Neural cell (in vitro differentiated cells): Measurements from ENCODE around the gene EPS8L2. TPM values are rescaled to one million over a fixed set of nuclear protein-coding genes. Genes with fewer than 3 reads are reported as not detected.
A peak's percentile ranks its signal among the peaks of the same experiment; 100 is the strongest.

Source experiments
- H2AFZ ChIP-seq: fragments of 200-600, 300-800 bp; sonication (generic), shearing (Covaris generic); 2 replicates; pipeline ENCODE4 v1.6.0; 2014; ENCODE audit warnings: low read depth, mild to moderate bottlenecking, antibody characterized with exemption, low read length, moderate library complexity
- H3F3A ChIP-seq: fragments of 200-600 bp; shearing (Covaris generic); 2 replicates; pipeline ENCODE4 v1.6.1; 2016; ENCODE audit warnings: mild to moderate bottlenecking, moderate library complexity, mixed read lengths, antibody characterized with exemption, low read length; ENCODE audit not compliant: insufficient read depth, poor library complexity, severe bottlenecking
- H3K27ac ChIP-seq: fragments of 200-600, 300-800 bp; sonication (generic), shearing (Covaris generic); 2 replicates; pipeline ENCODE4 v1.5.1; 2014; ENCODE audit warnings: mild to moderate bottlenecking, low read length, moderate library complexity
- H3K27me3 ChIP-seq: fragments of 300-800, 200-600 bp; sonication (generic), shearing (Covaris generic); 2 replicates; pipeline ENCODE4 v1.6.0; 2014; ENCODE audit warnings: mild to moderate bottlenecking, low read depth, low read length, moderate library complexity; ENCODE audit not compliant: insufficient read depth
- H3K36me3 ChIP-seq: fragments of 300-800, 200-600 bp; sonication (generic), shearing (Covaris generic); 2 replicates; pipeline ENCODE4 v1.5.1; 2014; ENCODE audit warnings: mild to moderate bottlenecking, antibody characterized with exemption, low read length, moderate library complexity; ENCODE audit not compliant: insufficient read depth
- H3K4me2 ChIP-seq: fragments of 300-800, 200-600 bp; sonication (generic), shearing (Covaris generic); 2 replicates; pipeline ENCODE4 v1.6.0; 2014; ENCODE audit warnings: mild to moderate bottlenecking, low read length
- H3K4me3 ChIP-seq: fragments of 300-800, 200-600 bp; sonication (generic), shearing (Covaris generic); 2 replicates; pipeline ENCODE4 v1.5.1; 2014; ENCODE audit warnings: mild to moderate bottlenecking, low read length, moderate library complexity
- H3K79me2 ChIP-seq: fragments of 200-600 bp; shearing (Covaris generic); replicated peaks from 2 replicates; pipeline ENCODE4 v1.6.0; 2014; ENCODE audit warnings: mild to moderate bottlenecking, low read length, moderate library complexity; ENCODE audit not compliant: insufficient read depth
- H3K9ac ChIP-seq: fragments of 300-800, 200-600 bp; sonication (generic), shearing (Covaris generic); 2 replicates; pipeline ENCODE4 v1.6.1; 2016; ENCODE audit warnings: mild to moderate bottlenecking, low read length, mixed read lengths
- H3K9me2 ChIP-seq: fragments of 200-600 bp; shearing (Covaris generic); 2 replicates; pipeline ENCODE4 v1.6.1; 2016; ENCODE audit warnings: mild to moderate bottlenecking, low read length, mixed read lengths; ENCODE audit not compliant: insufficient read depth
- H3K9me3 ChIP-seq: fragments of 200-600, 300-800 bp; sonication (generic), shearing (Covaris generic); 2 replicates; pipeline ENCODE4 v1.6.1; 2016; ENCODE audit warnings: mild to moderate bottlenecking, mixed run types, low read length, moderate library complexity, mixed read lengths
- H4K20me1 ChIP-seq: fragments of 200-600 bp; shearing (Covaris generic); 2 replicates; pipeline ENCODE4 v1.6.1; 2016; ENCODE audit warnings: mild to moderate bottlenecking, mixed run types; ENCODE audit not compliant: insufficient read depth
- CTCF ChIP-seq: fragments of 450-650 bp; IDR thresholded peaks from 2 replicates; pipeline ENCODE4 v1.5.1; 2014; ENCODE audit warnings: antibody characterized with exemption, mild to moderate bottlenecking, moderate library complexity; ENCODE audit not compliant: poor library complexity, severe bottlenecking
- EP300 ChIP-seq: fragments of 450-650 bp; conservative IDR thresholded peaks from 2 replicates; pipeline ENCODE4 v1.6.1; 2014; ENCODE audit warnings: antibody characterized with exemption, mild to moderate bottlenecking, moderate library complexity; ENCODE audit not compliant: poor library complexity, severe bottlenecking
- EZH2 ChIP-seq: fragments of 200-600, 300-800 bp; shearing (Covaris generic), sonication (generic); IDR thresholded peaks from 2 replicates; pipeline ENCODE4 v1.6.1; 2014; ENCODE audit warnings: antibody characterized with exemption, low read length, borderline replicate concordance, mild to moderate bottlenecking; ENCODE audit not compliant: insufficient read depth, poor library complexity, severe bottlenecking
- MXI1 ChIP-seq: fragments of 450-650 bp; conservative IDR thresholded peaks from 2 replicates; pipeline ENCODE4 v1.6.1; 2014; ENCODE audit warnings: antibody characterized with exemption, mild to moderate bottlenecking; ENCODE audit not compliant: poor library complexity, severe bottlenecking
- POLR2AphosphoS5 ChIP-seq: IDR thresholded peaks from 2 replicates; pipeline ENCODE4 v1.6.1; 2012
- RAD21 ChIP-seq: fragments of 450-650 bp; conservative IDR thresholded peaks from 2 replicates; pipeline ENCODE4 v1.6.1; 2014; ENCODE audit warnings: antibody characterized with exemption, mild to moderate bottlenecking, moderate library complexity
- SMC3 ChIP-seq: fragments of 450-650 bp; conservative IDR thresholded peaks from 2 replicates; pipeline ENCODE4 v1.6.1; 2014; ENCODE audit warnings: antibody characterized with exemption, mild to moderate bottlenecking, moderate library complexity; ENCODE audit not compliant: poor library complexity
- TAF1 ChIP-seq: IDR thresholded peaks from 2 replicates; pipeline ENCODE4 v1.6.1; 2012; ENCODE audit warnings: low read depth
- polyA plus RNA-seq: library from polyadenylated mRNA; depleted of rRNA; stranded (reverse); fragments of >200 nt; gene quantifications from 2 replicates; pipeline ENCODE4 v1.2.3, GENCODE V29; 2014
- TF ChIP-seq, protein P1 (sequence below): IDR thresholded peaks from 2 replicates; pipeline ENCODE4 v1.6.1; 2012; ENCODE audit warnings: borderline replicate concordance

Gene EPS8L2
- polyA plus RNA-seq, 1 donor from 2014 or later: 7.5 TPM

DNA sequence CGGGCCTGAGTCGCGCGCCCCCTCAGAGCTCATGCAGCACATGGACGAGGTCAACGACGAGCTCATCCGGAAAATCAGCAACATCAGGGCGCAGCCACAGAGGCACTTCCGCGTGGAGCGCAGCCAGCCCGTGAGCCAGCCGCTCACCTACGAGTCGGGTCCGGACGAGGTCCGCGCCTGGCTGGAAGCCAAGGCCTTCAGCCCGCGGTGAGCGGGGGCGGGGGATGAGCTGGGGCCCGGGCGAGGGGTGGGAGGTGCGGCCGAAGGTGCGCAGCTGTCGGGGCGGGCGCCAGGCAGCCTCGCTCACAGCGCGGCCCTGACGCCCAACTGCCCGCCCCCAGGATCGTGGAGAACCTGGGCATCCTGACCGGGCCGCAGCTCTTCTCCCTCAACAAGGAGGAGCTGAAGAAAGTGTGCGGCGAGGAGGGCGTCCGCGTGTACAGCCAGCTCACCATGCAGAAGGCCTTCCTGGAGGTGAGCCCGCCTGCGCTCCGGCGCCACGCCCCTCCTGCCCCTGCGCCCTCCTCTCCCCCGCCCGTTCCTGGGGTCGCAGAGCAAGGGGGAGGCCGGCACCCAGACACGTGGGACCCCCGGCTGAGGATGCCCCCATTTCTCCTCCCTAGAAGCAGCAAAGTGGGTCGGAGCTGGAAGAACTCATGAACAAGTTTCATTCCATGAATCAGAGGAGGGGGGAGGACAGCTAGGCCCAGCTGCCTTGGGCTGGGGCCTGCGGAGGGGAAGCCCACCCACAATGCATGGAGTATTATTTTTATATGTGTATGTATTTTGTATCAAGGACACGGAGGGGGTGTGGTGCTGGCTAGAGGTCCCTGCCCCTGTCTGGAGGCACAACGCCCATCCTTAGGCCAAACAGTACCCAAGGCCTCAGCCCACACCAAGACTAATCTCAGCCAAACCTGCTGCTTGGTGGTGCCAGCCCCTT is 20.5 kb downstream of the EPS8L2 start:
- Histone ChIP-seq H3K27ac (no peak overlapping the region), H3K4me3 (peak overlapping the region; percentile 53), H3F3A (no peaks in the 10 kb centered on the region), H3K4me2 (no peak overlapping the region), H3K36me3 (no peaks in the 10 kb centered on the region), H4K20me1 (no peaks in the 10 kb centered on the region), H3K27me3 (peaks cover 38% of the 10 kb centered on the region), H3K79me2 (no peaks in the 10 kb centered on the region), H3K9me3 (no peaks in the 10 kb centered on the region), H3K9me2 (no peaks in the 10 kb centered on the region), H3K9ac (no peak overlapping the region), H2AFZ (no peak overlapping the region)
- TF ChIP-seq EZH2: no peak

DNA sequence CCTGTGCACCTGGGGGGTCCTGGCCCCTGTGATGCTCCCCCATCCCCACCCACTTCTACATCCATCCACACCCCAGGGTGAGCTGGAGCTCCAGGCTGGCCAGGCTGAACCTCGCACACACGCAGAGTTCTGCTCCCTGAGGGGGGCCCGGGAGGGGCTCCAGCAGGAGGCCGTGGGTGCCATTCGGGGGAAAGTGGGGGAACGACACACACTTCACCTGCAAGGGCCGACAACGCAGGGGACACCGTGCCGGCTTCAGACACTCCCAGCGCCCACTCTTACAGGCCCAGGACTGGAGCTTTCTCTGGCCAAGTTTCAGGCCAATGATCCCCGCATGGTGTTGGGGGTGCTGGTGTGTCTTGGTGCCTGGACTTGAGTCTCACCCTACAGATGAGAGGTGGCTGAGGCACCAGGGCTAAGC is 21.3 kb downstream of the EPS8L2 start:
- H3K79me2 ChIP-seq: no peaks in the 10 kb centered on the region
- no peaks in the 10 kb centered on the region for H3K9me2 ChIP-seq
- H4K20me1 ChIP-seq: no peaks in the 10 kb centered on the region
- H3K27me3 ChIP-seq: peaks cover 38% of the 10 kb centered on the region
- no peak overlapping the region for H3K4me3 ChIP-seq
- H3K4me2 ChIP-seq: no peak overlapping the region
- no peaks in the 10 kb centered on the region for H3K36me3 ChIP-seq
- H3K9ac ChIP-seq: no peak overlapping the region
- TF ChIP-seq, protein P1, sequence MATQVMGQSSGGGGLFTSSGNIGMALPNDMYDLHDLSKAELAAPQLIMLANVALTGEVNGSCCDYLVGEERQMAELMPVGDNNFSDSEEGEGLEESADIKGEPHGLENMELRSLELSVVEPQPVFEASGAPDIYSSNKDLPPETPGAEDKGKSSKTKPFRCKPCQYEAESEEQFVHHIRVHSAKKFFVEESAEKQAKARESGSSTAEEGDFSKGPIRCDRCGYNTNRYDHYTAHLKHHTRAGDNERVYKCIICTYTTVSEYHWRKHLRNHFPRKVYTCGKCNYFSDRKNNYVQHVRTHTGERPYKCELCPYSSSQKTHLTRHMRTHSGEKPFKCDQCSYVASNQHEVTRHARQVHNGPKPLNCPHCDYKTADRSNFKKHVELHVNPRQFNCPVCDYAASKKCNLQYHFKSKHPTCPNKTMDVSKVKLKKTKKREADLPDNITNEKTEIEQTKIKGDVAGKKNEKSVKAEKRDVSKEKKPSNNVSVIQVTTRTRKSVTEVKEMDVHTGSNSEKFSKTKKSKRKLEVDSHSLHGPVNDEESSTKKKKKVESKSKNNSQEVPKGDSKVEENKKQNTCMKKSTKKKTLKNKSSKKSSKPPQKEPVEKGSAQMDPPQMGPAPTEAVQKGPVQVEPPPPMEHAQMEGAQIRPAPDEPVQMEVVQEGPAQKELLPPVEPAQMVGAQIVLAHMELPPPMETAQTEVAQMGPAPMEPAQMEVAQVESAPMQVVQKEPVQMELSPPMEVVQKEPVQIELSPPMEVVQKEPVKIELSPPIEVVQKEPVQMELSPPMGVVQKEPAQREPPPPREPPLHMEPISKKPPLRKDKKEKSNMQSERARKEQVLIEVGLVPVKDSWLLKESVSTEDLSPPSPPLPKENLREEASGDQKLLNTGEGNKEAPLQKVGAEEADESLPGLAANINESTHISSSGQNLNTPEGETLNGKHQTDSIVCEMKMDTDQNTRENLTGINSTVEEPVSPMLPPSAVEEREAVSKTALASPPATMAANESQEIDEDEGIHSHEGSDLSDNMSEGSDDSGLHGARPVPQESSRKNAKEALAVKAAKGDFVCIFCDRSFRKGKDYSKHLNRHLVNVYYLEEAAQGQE: no peak
- TF ChIP-seq RAD21: no peak
- no peak for TF ChIP-seq MXI1
- TF ChIP-seq EZH2: no peak
- no peak for TF ChIP-seq SMC3
- TF ChIP-seq EP300: no peak
- no peak for TF ChIP-seq TAF1
- TF ChIP-seq CTCF: no peak
- TF ChIP-seq POLR2AphosphoS5: no peak
- H3K9me3 ChIP-seq: no peaks in the 10 kb centered on the region
- H3F3A ChIP-seq: no peaks in the 10 kb centered on the region
- no peak overlapping the region for H2AFZ ChIP-seq
- no peak overlapping the region for H3K27ac ChIP-seq
